GM06990 (cell line): Measurements from ENCODE around the gene FHIP1A.
"Not testable (repeated sequence)": the region's sequence is repeated elsewhere in the genome, so short reads cannot be mapped to it uniquely, and the experiment has no call there.

Experiments used
- DNase-seq: peaks from one replicate; pipeline ENCODE4 v3.0.0-alpha.2; 2011; ENCODE audit not compliant: insufficient read length; ENCODE audit errors: extremely low read depth
- H3K27me3 ChIP-seq: replicated peaks from 2 replicates; pipeline ENCODE4 v1.6.0; 2011; ENCODE audit warnings: low read length; ENCODE audit not compliant: control insufficient read depth, insufficient read depth
- H3K36me3 ChIP-seq: 2 replicates; pipeline ENCODE4 v1.5.1; 2011; ENCODE audit warnings: low read length; ENCODE audit not compliant: control insufficient read depth, insufficient read depth
- H3K4me3 ChIP-seq: replicated peaks from 2 replicates; pipeline ENCODE4 v1.5.1; 2011; ENCODE audit warnings: low read depth, mild to moderate bottlenecking, control low read depth, low read length
- TF ChIP-seq, protein P1 (sequence below): IDR thresholded peaks from 2 replicates; pipeline ENCODE4 v1.5.1; 2011; ENCODE audit warnings: low read length, control low read depth, mild to moderate bottlenecking, inconsistent platforms; ENCODE audit not compliant: insufficient read depth, poor library complexity, severe bottlenecking

FHIP1A gene

GRCh38 chr4:151402145-151402865, 6.7 kb upstream of the FHIP1A start:
- no peaks in the 10 kb centered on the region for H3K36me3 ChIP-seq
- TF ChIP-seq, protein P1, sequence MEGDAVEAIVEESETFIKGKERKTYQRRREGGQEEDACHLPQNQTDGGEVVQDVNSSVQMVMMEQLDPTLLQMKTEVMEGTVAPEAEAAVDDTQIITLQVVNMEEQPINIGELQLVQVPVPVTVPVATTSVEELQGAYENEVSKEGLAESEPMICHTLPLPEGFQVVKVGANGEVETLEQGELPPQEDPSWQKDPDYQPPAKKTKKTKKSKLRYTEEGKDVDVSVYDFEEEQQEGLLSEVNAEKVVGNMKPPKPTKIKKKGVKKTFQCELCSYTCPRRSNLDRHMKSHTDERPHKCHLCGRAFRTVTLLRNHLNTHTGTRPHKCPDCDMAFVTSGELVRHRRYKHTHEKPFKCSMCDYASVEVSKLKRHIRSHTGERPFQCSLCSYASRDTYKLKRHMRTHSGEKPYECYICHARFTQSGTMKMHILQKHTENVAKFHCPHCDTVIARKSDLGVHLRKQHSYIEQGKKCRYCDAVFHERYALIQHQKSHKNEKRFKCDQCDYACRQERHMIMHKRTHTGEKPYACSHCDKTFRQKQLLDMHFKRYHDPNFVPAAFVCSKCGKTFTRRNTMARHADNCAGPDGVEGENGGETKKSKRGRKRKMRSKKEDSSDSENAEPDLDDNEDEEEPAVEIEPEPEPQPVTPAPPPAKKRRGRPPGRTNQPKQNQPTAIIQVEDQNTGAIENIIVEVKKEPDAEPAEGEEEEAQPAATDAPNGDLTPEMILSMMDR = no peak
- no peaks in the 10 kb centered on the region for H3K27me3 ChIP-seq
- no peak overlapping the region for H3K4me3 ChIP-seq
- no peak for DNase-seq

DNA sequence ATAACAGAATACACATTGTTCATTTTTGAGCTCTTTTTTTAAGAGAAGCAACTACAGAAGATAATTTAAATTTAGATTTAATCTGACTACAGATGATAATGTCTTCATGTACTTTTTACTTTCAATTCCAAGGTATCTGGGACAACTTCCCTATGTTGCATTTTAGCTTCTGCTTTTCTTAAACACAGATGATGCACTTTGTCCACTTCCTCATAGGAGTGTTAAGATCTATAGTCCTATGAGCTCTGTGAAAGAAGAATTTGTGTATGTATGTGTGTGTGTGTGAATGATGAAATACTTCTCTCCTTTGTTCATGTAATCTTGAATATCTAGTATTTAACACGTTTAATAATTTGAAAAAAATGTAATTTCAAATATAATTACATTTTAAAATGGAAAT, 5.3 kb upstream of the FHIP1A start:
- TF ChIP-seq, protein P1 = no peak
- no peaks in the 10 kb centered on the region for H3K36me3 ChIP-seq
- 0 out of 2 replicates have a peak, but pooled peaks cover 1% of the 10 kb centered on the region for H3K27me3 ChIP-seq
- DNase-seq = no peak
- H3K4me3 ChIP-seq = no peak overlapping the region

- DNase-seq, H3K27me3 ChIP-seq, H3K4me3 ChIP-seq, H3K36me3 ChIP-seq: not testable (repeated sequence)
These were observed 4.2 kb upstream of the FHIP1A start for GRCh38 chr4:151404802-151405201.

- no peaks in the 10 kb centered on the region for H3K36me3 ChIP-seq
- TF ChIP-seq, protein P1 = no peak
- peaks cover 4% of the 10 kb centered on the region for H3K27me3 ChIP-seq
- H3K4me3 ChIP-seq = no peak overlapping the region
- DNase-seq = no peak
These were observed 2.0 kb upstream of the FHIP1A start for GRCh38 chr4:151407018-151407417.

DNA sequence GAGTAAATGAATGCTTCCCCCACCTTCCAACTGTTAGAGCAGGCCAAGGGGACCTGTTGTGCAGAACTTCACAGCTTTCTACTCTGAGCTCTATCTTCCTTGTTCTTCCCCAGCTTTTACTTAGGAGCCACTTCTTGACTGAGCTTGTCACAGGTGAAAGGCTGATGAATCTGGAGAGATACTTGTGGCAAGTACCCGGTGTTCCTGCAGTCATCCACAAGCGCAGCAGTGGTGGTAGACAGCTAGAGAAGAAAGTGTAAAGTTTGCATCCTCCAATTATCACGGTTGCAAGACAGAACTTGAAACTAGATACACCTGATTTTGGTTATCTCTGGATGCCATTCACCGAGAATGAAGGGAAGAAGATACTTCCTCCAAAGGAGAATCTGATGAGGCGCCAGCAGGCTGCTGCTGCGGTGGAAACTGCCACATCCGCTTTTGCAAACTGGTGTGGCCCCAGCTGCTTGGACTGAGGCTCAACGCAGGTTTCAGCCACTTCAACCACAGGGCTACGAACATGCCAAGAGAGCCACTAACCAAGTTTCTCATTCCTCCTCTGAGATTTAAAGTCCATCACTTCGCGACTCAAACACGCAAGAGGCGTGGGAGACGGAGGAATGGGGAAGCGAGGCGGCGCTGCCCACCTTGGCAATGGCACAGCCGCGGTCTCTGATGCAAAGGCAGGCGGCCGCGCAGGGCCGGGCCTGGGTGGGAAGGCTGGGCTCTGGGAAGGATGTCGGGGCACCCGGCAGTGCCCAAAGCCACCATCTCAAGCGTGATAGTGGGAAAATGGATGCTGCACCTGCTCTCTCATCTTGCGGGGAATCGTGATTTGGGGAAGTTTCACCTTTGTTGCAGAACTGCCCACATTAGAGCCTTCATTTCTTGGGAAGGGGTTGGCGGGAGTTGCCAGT, 1.3 kb upstream of the FHIP1A start:
- peak overlapping the region; percentile 56 for H3K4me3 ChIP-seq
- DNase-seq = peak; percentile 63
- peaks cover 4% of the 10 kb centered on the region for H3K27me3 ChIP-seq
- no peaks in the 10 kb centered on the region for H3K36me3 ChIP-seq
- TF ChIP-seq, protein P1 = no peak

GRCh38 chr4:151408380-151408629, 671 bp upstream of the FHIP1A start:
- TF ChIP-seq, protein P1 = no peak
- Histone ChIP-seq H3K4me3 (peak overlapping the region; percentile 56), H3K36me3 (no peaks in the 10 kb centered on the region), H3K27me3 (peaks cover 4% of the 10 kb centered on the region)
- DNase-seq = no peak
